M059J (cell line): ENCODE data around the gene BRCA1. TPM values are rescaled to one million over a fixed set of nuclear protein-coding genes. Genes with fewer than 3 reads are reported as not detected.
A peak's percentile ranks its signal among the peaks of the same experiment; 100 is the strongest.
"Not testable (repeated sequence)": the region's sequence is repeated elsewhere in the genome, so short reads cannot be mapped to it uniquely, and the experiment has no call there.

Source experiments
- DNase-seq: peaks from one replicate; pipeline ENCODE4 v3.0.0-alpha.2; 2012; ENCODE audit warnings: low read depth
- total RNA-seq: library from RNA; depleted of rRNA; stranded (reverse); fragments of >200 nt; shearing (Covaris generic); gene quantifications from 2 replicates; pipeline ENCODE4 v1.2.3, GENCODE V29; 2014; rRNA removed

Gene BRCA1
- 27.5 and 30.1 TPM in 2 replicates for total RNA-seq

GRCh38 chr17:43125133-43125966 is at the start of gene BRCA1:
BRCA1 (minus strand) TSS chr17:43125364; CDS start chr17:43124096, 1,268 bp downstream.
- DNase-seq, result peak; percentile 100

GRCh38 chr17:43171586-43172487 is 46.7 kb upstream of the BRCA1 start:
- DNase-seq, result peak; percentile 97

- DNase-seq, result peak; percentile 97
These were observed 45.8 kb upstream of the BRCA1 start, which contains the start of gene NBR1 for GRCh38 chr17:43170766-43171585. NBR1 (plus strand) TSS chr17:43171214; CDS start chr17:43175800, 4,586 bp downstream.

GRCh38 chr17:43170140-43170765 is 45.1 kb upstream of the BRCA1 start:
- DNase-seq, result peak; percentile 97

DNA sequence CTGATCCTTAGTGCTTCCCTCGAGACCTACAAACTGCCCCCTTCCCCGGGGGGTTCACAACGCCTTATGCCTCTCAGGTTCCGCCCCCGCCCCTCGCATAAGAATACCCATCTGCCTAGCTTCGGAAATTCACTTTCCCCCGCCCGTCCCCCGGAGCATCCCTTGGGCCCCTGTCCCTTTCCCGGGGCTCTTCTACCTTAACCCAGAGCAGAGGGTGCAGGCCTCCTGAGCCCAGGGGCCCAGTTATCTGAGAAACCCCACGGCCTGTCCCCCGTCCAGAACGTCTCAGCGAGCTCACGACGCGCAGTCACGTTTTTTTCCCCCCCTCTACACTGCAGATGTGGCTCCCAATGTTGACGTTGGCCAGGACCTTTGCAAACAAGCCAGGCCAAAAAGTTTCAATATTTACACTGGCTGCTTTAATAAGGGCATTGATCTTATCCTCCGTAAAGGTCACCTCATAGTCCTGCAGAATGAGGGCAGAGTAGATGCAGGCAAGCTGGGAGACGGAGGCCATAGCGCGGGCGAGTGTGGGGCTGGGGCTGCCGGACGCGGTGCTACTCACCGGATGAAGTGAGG is 44.5 kb upstream of the BRCA1 start:
- DNase-seq, result peak; percentile 3

GRCh38 chr17:43165971-43166370 is 40.8 kb upstream of the BRCA1 start:
- DNase-seq, result not testable (repeated sequence)

DNA sequence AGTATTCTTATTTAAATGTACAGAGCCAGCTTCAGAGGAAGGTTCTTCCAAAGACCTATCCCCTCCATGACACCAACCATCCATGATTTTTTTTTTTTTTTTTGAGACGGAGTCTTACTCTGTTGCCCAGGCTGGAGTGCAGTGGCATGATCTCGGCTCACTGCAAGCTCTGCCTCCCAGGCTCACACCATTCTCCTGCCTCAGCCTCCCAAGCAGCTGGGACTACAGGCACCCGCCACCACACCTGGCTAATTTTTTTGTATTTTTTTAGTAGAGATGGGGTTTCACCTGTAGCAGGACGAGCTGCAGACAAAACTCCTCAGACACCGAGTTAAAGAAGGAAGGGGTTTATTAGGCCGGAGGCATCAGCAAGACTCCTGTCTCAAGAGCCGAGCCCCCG is 34.8 kb upstream of the BRCA1 start:
- not testable (repeated sequence) for DNase-seq

GRCh38 chr17:43159232-43159631 is 34.1 kb upstream of the BRCA1 start:
- not testable (repeated sequence) for DNase-seq

DNA sequence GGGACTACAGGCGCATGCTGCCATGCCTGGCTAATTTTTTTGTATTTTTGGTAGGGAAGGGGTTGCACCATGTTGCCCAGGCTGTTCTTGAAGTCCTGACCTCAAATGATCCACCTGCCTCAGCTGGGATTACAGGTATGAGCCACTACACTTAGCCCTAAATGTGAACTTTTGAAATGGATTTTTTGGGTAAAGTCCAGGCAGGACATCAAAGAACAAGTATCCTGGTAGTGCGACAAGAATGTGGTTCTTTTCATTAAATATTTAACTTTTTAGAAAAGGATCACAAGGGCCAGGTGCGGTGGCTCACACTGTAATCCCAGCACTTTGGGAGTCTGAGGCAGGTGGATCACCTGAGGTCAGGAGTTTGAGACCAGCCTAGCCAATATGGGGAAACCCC is 30.5 kb upstream of the BRCA1 start:
- no peak for DNase-seq

DNA sequence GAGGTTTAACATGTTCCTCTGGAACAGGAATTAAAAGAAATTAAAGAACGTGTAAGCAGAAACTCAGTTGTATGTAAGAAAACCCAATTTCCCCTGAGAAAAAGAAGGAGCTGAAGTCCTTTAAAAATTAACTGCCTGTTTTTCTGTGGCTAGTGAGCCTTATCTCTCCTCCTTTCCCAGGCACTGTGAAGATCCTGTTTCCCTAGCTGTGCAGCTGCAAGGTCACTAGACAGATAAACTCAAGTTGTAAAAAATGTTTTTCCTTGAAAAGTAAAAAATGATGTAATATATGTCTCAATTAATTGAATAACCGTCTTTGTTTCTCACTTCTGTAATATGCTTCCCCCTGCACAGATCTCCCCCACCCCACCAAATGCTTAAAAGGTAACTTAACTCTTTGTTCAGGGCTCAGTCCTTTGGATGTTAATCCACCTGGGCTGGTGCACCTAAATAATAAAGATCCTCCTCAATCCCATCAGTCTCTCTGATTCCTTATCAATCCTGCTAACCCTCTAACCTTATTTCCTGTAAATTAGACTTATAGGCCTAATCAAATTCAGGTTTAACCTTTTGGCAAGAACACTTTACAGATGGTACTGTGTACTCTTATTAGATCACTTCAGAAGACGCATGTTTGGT is 28.2 kb upstream of the BRCA1 start:
- DNase-seq, result not testable (repeated sequence)

GRCh38 chr17:43151880-43152456 is 26.8 kb upstream of the BRCA1 start:
- DNase-seq, result no peak

- DNase-seq, result no peak
These were observed 21.5 kb upstream of the BRCA1 start for GRCh38 chr17:43146649-43147048.

DNA sequence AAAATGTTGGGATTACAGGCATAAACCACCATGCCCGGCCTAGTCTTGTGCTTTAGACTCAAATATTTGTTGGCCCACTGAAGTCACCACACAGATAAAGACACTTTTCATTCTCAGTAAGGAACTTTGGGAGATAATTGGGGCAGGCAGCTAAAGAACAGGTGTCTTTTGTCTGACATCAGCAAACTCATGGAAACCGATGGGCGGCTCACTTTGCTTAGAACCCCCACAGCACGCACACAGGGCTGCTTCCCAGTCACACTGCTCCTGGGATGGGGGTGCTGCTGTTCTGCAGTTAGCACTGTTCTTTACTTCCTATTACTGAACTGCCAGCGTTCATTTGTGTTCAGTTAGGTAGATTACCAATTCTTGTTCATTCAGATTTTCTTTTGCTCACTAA is 18.0 kb upstream of the BRCA1 start:
- DNase-seq, result no peak

DNA sequence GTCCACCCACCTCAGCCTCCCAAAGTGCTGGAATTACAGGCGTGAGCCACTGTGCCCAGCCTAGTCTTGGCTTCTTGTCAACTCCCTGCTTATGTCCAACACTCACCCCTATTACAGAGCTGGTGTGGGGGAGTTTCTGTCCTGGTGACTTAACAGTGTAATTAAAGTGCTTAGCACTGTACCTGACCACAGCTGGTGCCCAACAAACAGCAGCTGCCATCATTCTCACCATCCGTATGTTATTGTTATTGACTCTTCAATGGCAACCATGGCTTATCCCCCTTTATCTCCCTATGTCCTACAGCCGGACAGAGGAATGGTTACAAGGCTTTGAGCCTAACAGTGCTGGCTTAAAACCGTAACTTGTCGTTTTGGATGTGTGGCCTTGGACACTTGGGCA is 17.0 kb upstream of the BRCA1 start:
- DNase-seq, result no peak

- no peak for DNase-seq
These were observed 15.5 kb upstream of the BRCA1 start for GRCh38 chr17:43140396-43141332.

DNA sequence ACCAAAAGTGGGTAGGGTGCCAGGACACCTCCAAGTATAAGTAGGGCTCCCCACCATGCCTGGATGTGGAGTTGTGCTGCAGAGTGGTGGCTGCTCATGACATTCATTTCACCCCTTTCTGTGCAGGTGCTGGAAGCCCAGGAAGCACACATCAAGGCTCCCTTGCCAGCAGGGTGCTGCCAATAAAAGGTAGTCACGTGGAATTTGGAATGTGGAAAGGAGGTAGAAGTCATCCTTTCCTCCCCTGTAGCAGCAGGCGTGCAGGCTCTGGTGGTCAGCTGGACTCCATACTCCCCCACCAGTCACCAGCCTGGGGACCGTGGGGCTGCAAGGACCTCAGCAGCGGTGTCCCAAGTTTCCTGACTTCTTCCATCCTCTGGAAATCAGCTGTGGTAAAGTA is 13.4 kb upstream of the BRCA1 start:
- not testable (repeated sequence) for DNase-seq

DNA sequence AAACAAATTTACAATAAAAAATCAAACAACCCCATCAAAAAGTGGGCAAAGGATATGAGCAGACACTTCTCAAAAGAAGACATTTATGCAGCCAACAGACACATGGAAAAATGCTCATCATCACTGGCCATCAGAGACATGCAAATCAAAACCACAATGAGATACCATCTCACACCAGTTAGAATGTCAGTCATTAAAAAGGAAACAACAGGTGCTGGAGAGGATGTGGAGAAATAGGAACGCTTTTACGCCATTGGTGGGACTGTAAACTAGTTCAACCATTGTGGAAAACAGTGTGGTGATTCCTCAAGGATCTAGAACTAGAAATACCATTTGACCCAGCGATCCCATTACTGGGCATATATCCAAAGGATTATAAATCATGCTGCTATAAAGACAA is 11.4 kb upstream of the BRCA1 start:
- not testable (repeated sequence) for DNase-seq

GRCh38 chr17:43135454-43135819 is 10.3 kb upstream of the BRCA1 start:
- no peak for DNase-seq
